Measurements from ENCODE around the gene DIAPH1.

Gene DIAPH1

GRCh38 chr5:141651728-141652105 is 32.9 kb upstream of the DIAPH1 start:
- Histone ChIP-seq H3K36me3 (ENCODE audit: control insufficient read depth, insufficient read depth, low read length) (peaks cover 50% of the 10 kb centered on the region), H3K9me3 (ENCODE audit: control insufficient read depth, low read length) (no peaks in the 10 kb centered on the region), H3K4me1 (ENCODE audit: control insufficient read depth, insufficient read depth, low read length, poor library complexity, severe bottlenecking) (peaks cover 8% of the 10 kb centered on the region), H3K27ac (ENCODE audit: low read depth, low read length, severe bottlenecking) (no peak overlapping the region), H3K4me3 (ENCODE audit: extremely low read depth, insufficient read depth, low read length, poor library complexity, severe bottlenecking) (peak overlapping the region; percentile 64)
- WGBS, 2 experiments (ENCODE audit: insufficient coverage in 2 of 2): 70% methylated on average over 6 to 9 of the region's 9 CpGs

DNA sequence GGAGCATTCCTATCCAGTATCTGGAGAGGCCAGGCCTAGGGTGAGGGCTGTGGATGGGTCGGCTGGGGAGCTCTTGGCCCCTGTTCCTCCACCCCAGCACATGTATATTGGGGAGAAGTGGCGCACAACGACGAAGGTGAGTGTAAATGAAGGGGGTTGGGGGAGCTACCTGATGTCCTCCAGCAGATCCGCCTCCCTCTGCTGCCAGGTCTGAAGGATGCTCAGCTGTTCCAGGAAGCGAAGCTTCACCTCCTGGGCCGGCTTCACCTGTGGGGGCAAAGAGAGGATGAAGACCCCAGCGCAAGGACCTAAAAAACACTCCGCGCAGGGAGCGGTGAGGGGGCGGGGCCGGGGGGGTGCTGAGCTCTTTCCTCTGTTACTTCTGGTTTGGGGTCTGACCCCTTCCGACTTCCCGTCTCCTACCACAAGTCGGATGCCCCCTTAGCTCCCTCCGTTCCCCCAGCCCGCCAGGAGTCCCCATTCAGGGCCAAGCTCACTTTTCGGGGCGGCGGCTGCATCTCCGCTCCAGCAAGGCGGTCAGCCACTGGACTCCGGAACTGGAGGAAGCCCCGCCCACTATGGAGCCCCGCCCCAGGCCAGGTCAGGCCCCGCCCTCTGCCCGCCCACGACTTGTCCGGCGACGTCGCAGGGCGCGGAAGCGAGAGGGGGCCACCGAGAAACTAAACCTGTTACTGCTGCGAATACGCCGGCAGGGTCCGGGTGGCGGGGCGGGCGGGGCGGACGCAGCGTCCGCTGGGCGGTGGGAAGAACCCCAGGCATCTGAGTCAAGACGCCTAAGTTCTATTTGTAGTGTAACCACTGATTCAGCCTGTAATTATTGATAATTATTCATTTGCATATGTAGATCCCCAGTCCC is 32.3 kb upstream of the DIAPH1 start, which contains the start of gene FCHSD1:
TSS of gene FCHSD1 (minus strand) at position 568 of the 877 bp plus-strand sequence. CDS start at position 518, 50 bp downstream.
- Histone ChIP-seq H3K4me1 (ENCODE audit: control insufficient read depth, insufficient read depth, low read length, poor library complexity, severe bottlenecking) (peaks cover 8% of the 10 kb centered on the region), H3K4me3 (ENCODE audit: extremely low read depth, insufficient read depth, low read length, poor library complexity, severe bottlenecking) (peak within 1 kb of the TSS; percentile 64), H3K27ac (ENCODE audit: low read depth, low read length, severe bottlenecking) (no peak within 1 kb of the TSS), H3K9me3 (ENCODE audit: control insufficient read depth, low read length) (no peaks in the 10 kb centered on the region), H3K36me3 (ENCODE audit: control insufficient read depth, insufficient read depth, low read length) (peaks cover 46% of the 10 kb centered on the region)
- 1 to 2% methylated on average over 23 to 40 of the region's 50 CpGs for WGBS, 2 experiments (ENCODE audit: insufficient coverage in 2 of 2)

DNA sequence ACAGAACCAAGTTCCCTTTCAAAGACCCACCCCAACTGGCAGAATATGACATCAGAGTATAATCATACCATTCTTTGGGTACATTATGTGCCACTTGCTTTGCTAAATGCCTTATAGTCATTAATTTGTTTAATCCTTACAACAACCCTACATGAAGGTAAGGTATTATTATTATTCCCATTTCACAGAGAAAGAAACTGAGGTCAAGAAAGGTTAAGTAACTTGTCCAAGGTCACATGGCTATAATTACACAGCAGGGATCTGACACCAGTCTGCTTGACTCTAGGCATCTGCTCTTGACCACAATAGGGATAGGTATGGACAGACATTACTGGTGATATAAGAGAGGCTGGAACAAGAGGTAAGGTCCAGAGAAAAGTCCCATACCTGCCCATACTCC is 31.2 kb upstream of the DIAPH1 start:
- H3K36me3 ChIP-seq (ENCODE audit: control insufficient read depth, insufficient read depth, low read length): peaks cover 44% of the 10 kb centered on the region
- no peak overlapping the region for H3K27ac ChIP-seq (ENCODE audit: low read depth, low read length, severe bottlenecking)
- H3K4me3 ChIP-seq (ENCODE audit: extremely low read depth, insufficient read depth, low read length, poor library complexity, severe bottlenecking): no peak overlapping the region
- peaks cover 8% of the 10 kb centered on the region for H3K4me1 ChIP-seq (ENCODE audit: control insufficient read depth, insufficient read depth, low read length, poor library complexity, severe bottlenecking)
- H3K9me3 ChIP-seq (ENCODE audit: control insufficient read depth, low read length): no peaks in the 10 kb centered on the region

DNA sequence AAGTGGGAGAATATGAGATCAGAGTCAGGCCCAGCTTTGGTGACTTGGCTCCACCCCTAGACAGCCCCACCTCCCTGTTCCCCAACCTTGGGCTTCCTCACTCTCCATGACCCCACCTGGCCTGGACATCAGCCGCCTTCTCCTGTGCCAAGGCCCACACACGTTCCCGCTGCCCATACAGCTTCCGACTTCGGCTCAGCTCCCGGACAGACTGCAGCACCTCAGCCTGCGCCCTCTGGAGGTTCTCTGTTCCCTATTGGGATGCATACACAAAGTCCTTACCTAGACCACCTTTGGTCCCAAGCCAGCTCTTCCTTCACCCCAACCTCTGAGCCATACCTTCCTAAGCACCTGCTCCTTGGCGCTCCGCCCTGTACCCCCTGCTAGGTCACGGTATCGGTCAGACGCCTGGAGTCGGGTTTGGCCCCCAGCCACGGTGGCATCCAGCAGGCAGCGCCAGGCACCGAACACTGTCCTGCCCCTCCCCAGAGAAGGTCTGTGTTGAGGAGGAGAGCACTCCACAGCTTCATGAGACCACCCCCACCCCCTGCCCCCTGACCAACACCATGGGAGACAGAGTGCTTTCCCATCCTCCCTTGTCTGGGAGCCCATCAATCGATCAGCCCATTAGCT is 30.4 kb upstream of the DIAPH1 start:
- peaks cover 47% of the 10 kb centered on the region for H3K36me3 ChIP-seq (ENCODE audit: control insufficient read depth, insufficient read depth, low read length)
- no peak overlapping the region for H3K4me3 ChIP-seq (ENCODE audit: extremely low read depth, insufficient read depth, low read length, poor library complexity, severe bottlenecking)
- peaks cover 3% of the 10 kb centered on the region for H3K4me1 ChIP-seq (ENCODE audit: control insufficient read depth, insufficient read depth, low read length, poor library complexity, severe bottlenecking)
- no peak overlapping the region for H3K27ac ChIP-seq (ENCODE audit: low read depth, low read length, severe bottlenecking)
- H3K9me3 ChIP-seq (ENCODE audit: control insufficient read depth, low read length): no peaks in the 10 kb centered on the region
- WGBS, 2 experiments (ENCODE audit: insufficient coverage in 2 of 2): 96 to 97% methylated on average over 13 to 17 of the region's 17 CpGs

DNA sequence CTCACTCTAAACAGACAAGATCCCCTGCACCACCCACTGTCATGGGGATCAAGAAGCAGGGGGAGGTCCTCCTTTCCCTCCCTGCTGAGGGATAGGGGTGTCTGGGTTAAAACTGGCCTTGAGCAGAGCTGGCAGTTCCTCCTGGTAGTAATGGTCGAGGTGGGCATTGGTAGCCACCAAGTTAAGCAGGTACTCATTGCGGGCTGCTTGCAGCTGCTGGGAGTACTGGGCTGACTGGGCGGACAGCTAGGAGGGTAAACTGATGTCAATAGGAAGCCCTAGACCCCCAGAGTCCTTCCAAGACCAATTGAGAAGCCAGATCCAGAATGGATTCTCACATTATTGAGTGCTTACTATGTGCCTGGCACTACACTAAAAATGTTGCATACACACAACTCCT is 29.1 kb upstream of the DIAPH1 start:
- H3K9me3 ChIP-seq (ENCODE audit: control insufficient read depth, low read length): no peaks in the 10 kb centered on the region
- H3K36me3 ChIP-seq (ENCODE audit: control insufficient read depth, insufficient read depth, low read length): peaks cover 43% of the 10 kb centered on the region
- 86 to 89% methylated on average over 3 of the region's 3 CpGs for WGBS, 2 experiments (ENCODE audit: insufficient coverage in 2 of 2)
- no peak overlapping the region for H3K27ac ChIP-seq (ENCODE audit: low read depth, low read length, severe bottlenecking)
- H3K4me3 ChIP-seq (ENCODE audit: extremely low read depth, insufficient read depth, low read length, poor library complexity, severe bottlenecking): no peak overlapping the region
- H3K4me1 ChIP-seq (ENCODE audit: control insufficient read depth, insufficient read depth, low read length, poor library complexity, severe bottlenecking): no peaks in the 10 kb centered on the region

DNA sequence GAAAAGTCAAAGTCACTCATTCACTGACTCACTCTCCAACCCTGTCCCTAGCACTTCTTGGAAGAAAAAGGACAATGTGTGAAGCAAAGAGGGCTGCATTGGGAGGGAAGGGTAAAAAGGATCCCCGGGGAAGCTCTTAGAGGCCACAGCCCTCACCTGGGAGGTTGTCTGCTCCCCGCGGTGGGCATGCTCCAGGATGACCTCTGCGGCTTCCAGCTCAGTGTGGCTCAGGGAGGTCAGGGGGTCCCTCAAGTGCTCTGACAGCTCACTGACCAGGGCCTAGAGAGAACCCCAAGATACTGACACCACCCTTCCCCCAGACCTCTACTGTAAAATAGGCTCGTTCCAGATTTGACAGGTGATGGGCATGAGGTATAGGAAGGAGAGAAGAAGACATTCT is 28.4 kb upstream of the DIAPH1 start:
- Histone ChIP-seq H3K4me3 (ENCODE audit: extremely low read depth, insufficient read depth, low read length, poor library complexity, severe bottlenecking) (no peak overlapping the region), H3K4me1 (ENCODE audit: control insufficient read depth, insufficient read depth, low read length, poor library complexity, severe bottlenecking) (no peaks in the 10 kb centered on the region), H3K27ac (ENCODE audit: low read depth, low read length, severe bottlenecking) (no peak overlapping the region), H3K36me3 (ENCODE audit: control insufficient read depth, insufficient read depth, low read length) (peaks cover 45% of the 10 kb centered on the region), H3K9me3 (ENCODE audit: control insufficient read depth, low read length) (no peaks in the 10 kb centered on the region)
- 85 to 100% methylated on average over 4 of the region's 5 CpGs for WGBS, 2 experiments (ENCODE audit: insufficient coverage in 2 of 2)

GRCh38 chr5:141646026-141646425 is 27.2 kb upstream of the DIAPH1 start:
- Histone ChIP-seq H3K36me3 (ENCODE audit: control insufficient read depth, insufficient read depth, low read length) (peaks cover 49% of the 10 kb centered on the region), H3K27ac (ENCODE audit: low read depth, low read length, severe bottlenecking) (no peak overlapping the region), H3K4me3 (ENCODE audit: extremely low read depth, insufficient read depth, low read length, poor library complexity, severe bottlenecking) (no peak overlapping the region), H3K9me3 (ENCODE audit: control insufficient read depth, low read length) (no peaks in the 10 kb centered on the region), H3K4me1 (ENCODE audit: control insufficient read depth, insufficient read depth, low read length, poor library complexity, severe bottlenecking) (no peaks in the 10 kb centered on the region)
- 100% methylated on average over 3 to 4 of the region's 6 CpGs for WGBS, 2 experiments (ENCODE audit: insufficient coverage in 2 of 2)

DNA sequence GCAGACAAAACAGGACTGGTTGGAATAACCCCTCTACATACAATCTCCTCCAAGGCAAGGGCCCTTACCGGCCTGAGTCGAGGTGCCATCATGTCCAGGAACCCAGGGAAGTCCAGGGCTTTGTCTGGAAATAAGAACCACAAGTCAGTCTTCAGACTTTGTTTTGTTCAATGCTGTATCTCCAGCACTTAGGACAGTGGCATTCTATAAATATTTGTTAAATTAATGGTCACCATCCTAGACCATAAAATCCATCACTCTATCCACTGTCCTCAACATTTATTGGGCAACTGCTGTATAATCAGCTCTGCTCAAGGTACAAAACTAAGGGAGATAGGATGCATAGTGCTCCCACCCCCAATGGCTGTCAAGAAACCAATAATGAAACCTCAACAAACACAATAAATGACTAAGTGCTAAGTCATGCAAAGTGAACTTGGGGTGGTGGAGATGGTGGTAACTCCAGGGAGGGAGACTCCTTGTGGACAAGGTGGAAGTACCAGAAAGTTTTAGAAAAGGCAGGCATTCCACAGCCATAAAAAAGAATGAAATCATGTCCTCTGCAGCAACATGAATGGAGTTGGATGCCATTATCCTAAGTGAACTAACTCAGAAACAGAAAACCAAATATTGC is 23.0 kb upstream of the DIAPH1 start:
- WGBS, 2 experiments (ENCODE audit: insufficient coverage in 2 of 2): 79 to 80% methylated on average over 2 of the region's 2 CpGs

DNA sequence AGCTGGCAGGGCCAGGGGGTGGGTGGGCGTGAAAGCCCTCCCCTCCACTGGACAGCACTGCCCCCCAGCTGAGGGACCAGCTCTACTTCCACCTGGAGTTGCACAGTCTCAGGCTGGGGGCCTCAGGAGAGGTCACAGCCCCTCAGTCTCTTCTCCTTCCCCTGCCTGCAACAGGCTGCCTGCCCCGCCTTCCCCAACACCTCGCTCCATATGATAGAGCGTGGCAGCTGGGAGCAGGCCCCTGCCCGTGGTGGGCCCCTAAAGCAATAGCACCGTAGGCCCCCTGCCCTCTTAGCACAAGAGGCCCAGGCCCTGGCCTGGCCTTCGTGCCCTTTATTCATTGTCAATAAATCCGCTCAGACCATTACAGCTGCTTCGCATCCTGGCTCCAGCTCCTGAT is 21.9 kb upstream of the DIAPH1 start:
- Histone ChIP-seq H3K4me1 (ENCODE audit: control insufficient read depth, insufficient read depth, low read length, poor library complexity, severe bottlenecking) (peaks cover under 1% of the 10 kb centered on the region), H3K27ac (ENCODE audit: low read depth, low read length, severe bottlenecking) (no peak overlapping the region), H3K36me3 (ENCODE audit: control insufficient read depth, insufficient read depth, low read length) (peaks cover 35% of the 10 kb centered on the region), H3K4me3 (ENCODE audit: extremely low read depth, insufficient read depth, low read length, poor library complexity, severe bottlenecking) (no peak overlapping the region), H3K9me3 (ENCODE audit: control insufficient read depth, low read length) (no peaks in the 10 kb centered on the region)
- WGBS, 2 experiments (ENCODE audit: insufficient coverage in 2 of 2): 92 to 95% methylated on average over 8 to 9 of the region's 9 CpGs

More for the DNA sequence above, 23.0 kb upstream of the DIAPH1 start:
- Histone ChIP-seq H3K9me3 (ENCODE audit: control insufficient read depth, low read length) (no peaks in the 10 kb centered on the region), H3K27ac (ENCODE audit: low read depth, low read length, severe bottlenecking) (no peak overlapping the region), H3K36me3 (ENCODE audit: control insufficient read depth, insufficient read depth, low read length) (peaks cover 39% of the 10 kb centered on the region), H3K4me3 (ENCODE audit: extremely low read depth, insufficient read depth, low read length, poor library complexity, severe bottlenecking) (no peak overlapping the region), H3K4me1 (ENCODE audit: control insufficient read depth, insufficient read depth, low read length, poor library complexity, severe bottlenecking) (no peaks in the 10 kb centered on the region)

DNA sequence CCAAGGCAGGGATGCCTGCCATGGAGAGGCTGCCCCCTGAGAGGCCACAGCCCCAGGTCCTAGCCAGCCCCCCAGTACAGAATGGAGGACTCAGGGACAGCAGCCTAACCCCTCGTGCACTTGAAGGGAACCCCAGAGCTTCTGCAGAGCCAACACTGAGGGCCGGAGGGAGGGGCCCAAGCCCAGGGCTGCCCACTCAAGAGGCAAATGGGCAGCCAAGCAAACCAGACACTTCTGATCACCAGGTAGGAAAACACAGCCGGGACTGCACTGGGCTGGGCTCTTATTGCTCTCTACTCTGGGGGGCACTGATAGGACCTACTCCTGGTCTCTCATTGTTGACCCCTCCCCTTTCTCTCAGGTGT is 21.2 kb upstream of the DIAPH1 start:
- H3K36me3 ChIP-seq (ENCODE audit: control insufficient read depth, insufficient read depth, low read length): peaks cover 31% of the 10 kb centered on the region
- WGBS, 2 experiments (ENCODE audit: insufficient coverage in 2 of 2): 85 to 96% methylated on average over 3 of the region's 3 CpGs
- H3K27ac ChIP-seq (ENCODE audit: low read depth, low read length, severe bottlenecking): no peak overlapping the region

More for the DNA sequence above, 21.2 kb upstream of the DIAPH1 start:
- Histone ChIP-seq H3K4me1 (ENCODE audit: control insufficient read depth, insufficient read depth, low read length, poor library complexity, severe bottlenecking) (peaks cover 5% of the 10 kb centered on the region), H3K4me3 (ENCODE audit: extremely low read depth, insufficient read depth, low read length, poor library complexity, severe bottlenecking) (no peak overlapping the region), H3K9me3 (ENCODE audit: control insufficient read depth, low read length) (no peaks in the 10 kb centered on the region)

Measured in mesodermal cell (in vitro differentiated cells).